AG04449 (cell line): ENCODE data around the gene SLC16A5.
A peak's percentile ranks its signal among the peaks of the same experiment; 100 is the strongest.

Experiments
- CTCF ChIA-PET: fragments of 350-600 bp; formaldehyde crosslinking; extraction: SDS; loops from one replicate; lab custom pipeline; 2021; ENCODE audit warnings: antibody characterized with exemption; lab: Yijun Ruan, JAX
- POLR2A ChIA-PET: fragments of 400-600, 350-600 bp; formaldehyde crosslinking; extraction: SDS; loops from one replicate; lab custom pipeline; 2020; ENCODE audit warnings: antibody characterized with exemption, inconsistent platforms; lab: Yijun Ruan, JAX
- DNase-seq: peaks from one replicate; pipeline ENCODE4 v3.0.0-alpha.2; 2010; ENCODE audit warnings: low read depth, low spot score
- H3K4me3 ChIP-seq: 2 replicates; pipeline ENCODE4 v1.5.1; 2011; ENCODE audit warnings: low read depth, mild to moderate bottlenecking, control low read depth, low read length
- TF ChIP-seq, protein P1 (sequence below): IDR thresholded peaks from one replicate; pipeline ENCODE4 v1.5.1; 2011; ENCODE audit warnings: mild to moderate bottlenecking, moderate library complexity, low read length, control low read depth, inconsistent platforms; ENCODE audit not compliant: insufficient read depth; ENCODE audit errors: missing control alignments

Gene SLC16A5

DNA sequence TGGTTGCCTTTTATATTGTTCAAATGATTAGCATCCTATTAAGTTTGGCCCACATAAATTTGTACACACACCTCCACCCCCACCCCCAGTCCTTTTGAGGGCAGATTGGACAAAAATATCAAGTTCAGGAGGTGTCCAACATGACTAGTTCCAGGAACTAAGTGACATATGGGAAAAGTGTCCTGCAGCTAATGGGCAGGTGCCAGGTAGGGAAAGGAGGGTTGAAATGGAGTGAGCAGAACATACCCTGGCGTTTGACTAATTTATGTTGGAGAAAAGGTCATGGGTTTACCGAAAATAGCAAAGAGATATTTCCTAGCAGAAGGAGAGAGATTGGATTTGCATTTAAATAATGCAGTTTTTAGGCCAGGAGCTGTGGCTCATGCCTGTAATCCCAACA is 35.8 kb upstream of the SLC16A5 start:
- TF ChIP-seq, protein P1, sequence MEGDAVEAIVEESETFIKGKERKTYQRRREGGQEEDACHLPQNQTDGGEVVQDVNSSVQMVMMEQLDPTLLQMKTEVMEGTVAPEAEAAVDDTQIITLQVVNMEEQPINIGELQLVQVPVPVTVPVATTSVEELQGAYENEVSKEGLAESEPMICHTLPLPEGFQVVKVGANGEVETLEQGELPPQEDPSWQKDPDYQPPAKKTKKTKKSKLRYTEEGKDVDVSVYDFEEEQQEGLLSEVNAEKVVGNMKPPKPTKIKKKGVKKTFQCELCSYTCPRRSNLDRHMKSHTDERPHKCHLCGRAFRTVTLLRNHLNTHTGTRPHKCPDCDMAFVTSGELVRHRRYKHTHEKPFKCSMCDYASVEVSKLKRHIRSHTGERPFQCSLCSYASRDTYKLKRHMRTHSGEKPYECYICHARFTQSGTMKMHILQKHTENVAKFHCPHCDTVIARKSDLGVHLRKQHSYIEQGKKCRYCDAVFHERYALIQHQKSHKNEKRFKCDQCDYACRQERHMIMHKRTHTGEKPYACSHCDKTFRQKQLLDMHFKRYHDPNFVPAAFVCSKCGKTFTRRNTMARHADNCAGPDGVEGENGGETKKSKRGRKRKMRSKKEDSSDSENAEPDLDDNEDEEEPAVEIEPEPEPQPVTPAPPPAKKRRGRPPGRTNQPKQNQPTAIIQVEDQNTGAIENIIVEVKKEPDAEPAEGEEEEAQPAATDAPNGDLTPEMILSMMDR: no peak
- no peak overlapping the region for H3K4me3 ChIP-seq
- DNase-seq: no peak
- ChIA-PET CTCF (interaction anchor here (1.5 to 5.2 kb wide), 3 partner anchors 8 to 90 kb away, joined by 3 to 52 read pairs (median 6); no protein-coding TSS in a partner anchor), POLR2A (no interaction called here)

DNA sequence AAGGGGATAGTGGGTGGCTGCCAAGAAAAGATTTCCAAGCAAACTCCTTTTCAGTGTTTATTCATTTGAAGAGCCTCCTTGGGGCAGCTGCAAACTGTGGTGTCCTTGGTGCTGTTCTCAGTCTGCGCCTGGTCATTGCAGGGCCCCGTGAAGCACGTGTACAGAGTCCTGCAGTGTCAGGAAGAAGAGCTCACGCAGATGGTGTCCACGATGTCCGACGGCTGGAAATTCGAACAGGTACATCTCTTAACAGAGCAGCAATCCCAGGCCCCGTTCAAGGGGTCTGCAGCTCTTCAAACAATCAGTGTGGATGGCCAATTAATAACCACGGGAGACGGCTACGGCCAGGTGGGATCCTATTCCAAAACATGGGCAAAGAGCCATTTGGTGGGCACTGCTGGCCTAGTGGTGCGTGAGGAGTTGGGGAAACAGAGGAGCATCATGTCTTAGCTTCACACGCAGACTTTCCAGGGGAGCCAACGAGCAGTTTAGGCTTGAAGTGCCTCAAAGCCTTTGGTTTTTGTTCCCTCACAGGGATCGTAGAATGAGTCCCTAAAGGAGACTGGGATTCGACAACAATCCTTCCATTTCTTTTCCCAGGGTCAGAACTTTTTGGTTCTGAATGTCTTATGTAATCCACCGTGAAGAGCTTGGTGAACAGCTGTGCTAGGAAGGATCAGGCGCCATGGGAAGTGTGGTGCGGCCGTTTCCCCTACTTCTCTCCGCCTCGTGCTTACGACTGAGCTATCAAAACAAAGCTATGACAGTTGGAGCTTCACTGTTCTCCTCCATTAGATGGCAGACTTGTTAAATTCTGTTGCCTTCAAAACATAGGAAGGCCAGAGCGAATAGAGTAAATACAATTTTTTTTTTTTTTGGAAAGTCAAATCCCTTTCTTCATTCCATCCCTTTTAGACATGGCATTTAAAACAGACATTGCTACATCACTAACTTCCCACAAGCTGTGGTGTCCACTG is 28.1 kb upstream of the SLC16A5 start:
- ChIA-PET POLR2A (interaction anchor here (0.6 to 1.8 kb wide), 6 partner anchors 10 to 112 kb away, joined by 3 to 5 read pairs (median 4); partner anchors contain the start of genes ATP5PD, KCTD2 and NT5C), CTCF (interaction anchor here (0.6 to 12.2 kb wide), 37 partner anchors 10 to 420 kb away, joined by 3 to 146 read pairs (median 5); partner anchors contain the start of genes ARMC7, JPT1, KCTD2 and MIF4GD)
- no peak for DNase-seq
- TF ChIP-seq, protein P1: peak; percentile 53
- H3K4me3 ChIP-seq: no peak overlapping the region

DNA sequence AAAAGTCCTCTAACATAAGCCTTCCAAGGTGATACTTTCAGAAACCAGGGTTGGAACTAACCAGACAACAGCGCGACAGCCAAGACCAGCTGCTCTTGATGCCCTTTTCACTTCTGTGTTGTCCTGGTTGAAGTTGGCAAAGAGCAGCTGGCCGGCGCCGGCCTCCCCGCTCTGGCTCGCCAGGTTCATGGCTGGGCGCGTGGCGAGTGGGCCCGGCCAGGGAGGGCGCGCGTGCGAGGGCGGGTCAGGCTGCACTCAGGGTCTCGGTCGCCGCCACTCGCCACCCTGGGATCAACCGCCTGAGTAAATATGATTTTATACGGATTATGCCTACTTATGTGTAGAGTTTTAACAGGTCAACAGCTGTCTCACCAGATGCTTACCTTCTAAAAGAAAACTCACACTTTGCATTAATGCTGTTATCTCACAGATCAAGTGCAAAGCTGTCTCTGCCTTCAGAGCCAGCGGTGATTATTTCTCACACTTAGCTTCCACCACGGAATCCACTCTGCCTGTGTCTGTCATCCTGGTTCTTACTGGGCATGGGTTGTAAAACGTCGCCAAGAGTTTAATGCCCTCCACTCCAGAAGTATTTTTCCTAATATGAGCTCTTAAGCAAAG is 27.2 kb upstream of the SLC16A5 start:
- ChIA-PET CTCF (interaction anchor here (0.7 to 12.2 kb wide), 31 partner anchors 11 to 352 kb away, joined by 3 to 146 read pairs (median 5); partner anchors contain the start of genes ARMC7, GRB2, JPT1 and KCTD2), POLR2A (interaction anchor here (0.9 to 1.8 kb wide), 5 partner anchors 11 to 111 kb away, joined by 3 to 5 read pairs (median 4); partner anchors contain the start of genes ATP5PD, KCTD2 and NT5C)
- TF ChIP-seq, protein P1: no peak
- no peak for DNase-seq
- H3K4me3 ChIP-seq: no peak overlapping the region

DNA sequence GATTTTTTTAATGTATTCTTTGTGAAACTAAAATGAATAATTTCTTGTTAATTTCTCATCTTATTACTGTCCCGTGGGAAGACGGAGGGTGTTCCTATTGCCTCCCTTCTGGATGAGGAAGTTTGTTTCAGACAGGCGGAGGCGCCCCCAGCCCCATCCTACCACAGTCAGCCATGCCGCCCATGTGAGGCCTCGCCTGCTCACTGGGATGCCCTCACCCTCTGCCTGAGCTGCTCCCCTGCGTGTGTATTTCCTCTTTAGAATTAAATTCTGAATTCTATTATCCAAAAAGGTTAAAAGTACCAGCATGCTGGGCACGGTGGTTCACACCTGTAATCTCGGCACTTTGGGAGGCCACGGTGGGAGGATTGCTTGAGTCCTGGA is 26.7 kb upstream of the SLC16A5 start:
- ChIA-PET POLR2A (interaction anchor here (0.7 to 1.0 kb wide), 2 partner anchors 29 to 59 kb away, joined by 3 read pairs; no protein-coding TSS in a partner anchor), CTCF (interaction anchor here (1.0 to 12.2 kb wide), 16 partner anchors 12 to 351 kb away, joined by 3 to 146 read pairs (median 30); partner anchors contain the start of genes ARMC7, GRB2, KCTD2 and MRPL58)
- TF ChIP-seq, protein P1: no peak
- no peak for DNase-seq
- H3K4me3 ChIP-seq: no peak overlapping the region

DNA sequence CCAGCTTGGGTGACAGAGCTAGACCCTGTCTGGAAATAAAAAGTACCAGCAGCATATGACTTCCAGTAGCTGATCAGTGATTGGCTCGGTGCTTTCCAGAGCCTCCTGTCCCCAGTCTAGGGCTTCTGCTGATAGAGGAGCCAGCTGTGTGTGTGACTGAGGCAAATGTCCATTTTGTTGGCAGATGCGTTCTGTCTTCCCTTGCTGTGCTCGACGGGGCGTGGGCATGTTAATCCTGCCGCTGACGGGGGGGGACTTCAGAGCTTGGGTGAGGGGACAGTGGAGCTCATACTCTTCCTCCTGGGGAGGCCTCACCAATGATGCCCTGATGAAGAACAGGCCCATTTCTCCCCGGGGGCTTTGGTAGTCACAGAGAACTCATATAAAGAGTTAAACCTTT is 26.1 kb upstream of the SLC16A5 start:
- no peak overlapping the region for H3K4me3 ChIP-seq
- TF ChIP-seq, protein P1: no peak
- ChIA-PET POLR2A (interaction anchor here (0.7 kb wide), 1 partner anchor 58 kb away, joined by 3 read pairs; no protein-coding TSS in a partner anchor), CTCF (interaction anchor here (1.0 to 12.2 kb wide), 13 partner anchors 12 to 344 kb away, joined by 3 to 146 read pairs (median 45); partner anchors contain the start of genes ARMC7, GRB2, KCTD2 and MIF4GD)
- DNase-seq: no peak
